ENCODE measurements around the gene APOL3.
A peak's percentile ranks its signal among the peaks of the same experiment; 100 is the strongest.
"Not testable (repeated sequence)": the region's sequence is repeated elsewhere in the genome, so short reads cannot be mapped to it uniquely, and the experiment has no call there.

Gene APOL3

GRCh38 chr22:36204632-36205015 lies 44.1 kb upstream of the APOL3 start:
- no peak overlapping the region for H3K27ac ChIP-seq
- no peaks in the 10 kb centered on the region for H3K36me3 ChIP-seq
- intact Hi-C loops (cut with DNase I; ENCODE audit: low total_unique reads), result loop anchor here (5.0 kb wide), 1 partner anchor 53 kb away; no protein-coding TSS in a partner anchor
- DNase-seq, result no peak
- peaks cover 0 to 2% of the 10 kb centered on the region in 2 donors for H3K27me3 ChIP-seq
- H3K4me1 ChIP-seq, result no peaks in the 10 kb centered on the region
- no peak for TF ChIP-seq CTCF (IDR thresholded peaks at IDR 0.05)
- H3K4me3 ChIP-seq, result no peak overlapping the region
- H3K9me3 ChIP-seq, result no peaks in the 10 kb centered on the region

DNA sequence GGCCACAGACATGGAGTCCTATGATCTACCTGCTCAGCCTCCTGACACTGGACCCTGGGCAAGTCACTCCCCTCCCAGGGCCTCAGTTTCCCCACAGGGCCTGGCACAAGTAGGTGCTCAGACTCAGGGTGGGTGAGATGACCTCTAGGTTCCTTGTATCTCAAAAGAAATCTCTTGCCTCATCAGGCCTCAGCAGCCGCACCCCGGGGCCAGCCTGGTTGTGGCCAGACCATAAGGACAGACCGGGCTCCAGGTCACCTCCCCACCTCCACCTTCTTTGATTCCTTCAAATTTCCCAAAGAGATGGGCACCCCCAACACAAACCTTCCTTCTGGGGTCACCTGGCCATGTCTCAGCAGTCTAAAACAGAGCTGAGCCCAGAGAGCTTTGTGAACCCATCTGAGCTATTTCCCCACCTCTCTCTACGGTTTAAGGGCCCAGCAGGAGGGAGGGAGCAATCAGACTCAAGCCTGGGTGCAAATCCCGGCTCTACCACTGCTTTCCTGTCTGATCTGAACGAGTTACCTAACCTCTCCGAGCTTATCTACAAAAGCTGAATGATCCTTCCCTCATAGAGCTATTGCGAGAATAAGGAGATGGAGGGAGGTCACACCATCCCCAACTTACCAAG lies 43.6 kb upstream of the APOL3 start:
- DNase-seq, result no peak
- Histone ChIP-seq H3K9me3 (no peaks in the 10 kb centered on the region), H3K36me3 (no peaks in the 10 kb centered on the region), H3K4me3 (no peak overlapping the region), H3K27me3 (peaks cover 0 to 4% of the 10 kb centered on the region in 2 donors), H3K4me1 (no peaks in the 10 kb centered on the region), H3K27ac (no peak overlapping the region)
- intact Hi-C loops (cut with DNase I; ENCODE audit: low total_unique reads), result loop anchor here (5.0 kb wide), 1 partner anchor 53 kb away; no protein-coding TSS in a partner anchor
- TF ChIP-seq CTCF (IDR thresholded peaks at IDR 0.05), result no peak

- intact Hi-C loops (cut with DNase I; ENCODE audit: low total_unique reads), result loop anchor here (5.0 kb wide), 1 partner anchor 54 kb away; no protein-coding TSS in a partner anchor
- H3K9me3 ChIP-seq, H3K36me3 ChIP-seq, H3K27me3 ChIP-seq, H3K27ac ChIP-seq, H3K4me3 ChIP-seq, H3K4me1 ChIP-seq: not testable (repeated sequence)
- peak in 1 of 2 donors; percentile 43 for DNase-seq
Measured at GRCh38 chr22:36203441-36203840, 42.9 kb upstream of the APOL3 start.

- H3K27me3 ChIP-seq, H3K4me1 ChIP-seq, H3K4me3 ChIP-seq, H3K9me3 ChIP-seq, H3K27ac ChIP-seq, H3K36me3 ChIP-seq: not testable (repeated sequence)
- intact Hi-C loops (cut with DNase I; ENCODE audit: low total_unique reads), result loop anchor here (5.0 kb wide), 1 partner anchor 54 kb away; no protein-coding TSS in a partner anchor
- peak in 1 of 2 donors; percentile 53 for DNase-seq
Measured at GRCh38 chr22:36202906-36203305, 42.4 kb upstream of the APOL3 start.

GRCh38 chr22:36201630-36202319 lies 41.2 kb upstream of the APOL3 start, which contains the start of gene APOL4:
APOL4 (minus strand) TSS chr22:36201809; CDS start chr22:36201734, 75 bp downstream.
- H3K4me3 ChIP-seq, result peak within 1 kb of the TSS in 1 of 2 donors; percentile 8
- DNase-seq, result peak; percentile 66 to 78
- peaks cover 0 to 4% of the 10 kb centered on the region in 2 donors for H3K27me3 ChIP-seq
- no peaks in the 10 kb centered on the region for H3K36me3 ChIP-seq
- no peak for TF ChIP-seq CTCF (IDR thresholded peaks at IDR 0.05)
- no peak within 1 kb of the TSS for H3K27ac ChIP-seq
- no peaks in the 10 kb centered on the region for H3K9me3 ChIP-seq
- H3K4me1 ChIP-seq, result peaks cover 0 to 2% (median 0%) of the 10 kb centered on the region in 4 donors
- intact Hi-C loops (cut with DNase I; ENCODE audit: low total_unique reads), result loop anchor here (5.0 kb wide), 1 partner anchor 56 kb away; no protein-coding TSS in a partner anchor

DNA sequence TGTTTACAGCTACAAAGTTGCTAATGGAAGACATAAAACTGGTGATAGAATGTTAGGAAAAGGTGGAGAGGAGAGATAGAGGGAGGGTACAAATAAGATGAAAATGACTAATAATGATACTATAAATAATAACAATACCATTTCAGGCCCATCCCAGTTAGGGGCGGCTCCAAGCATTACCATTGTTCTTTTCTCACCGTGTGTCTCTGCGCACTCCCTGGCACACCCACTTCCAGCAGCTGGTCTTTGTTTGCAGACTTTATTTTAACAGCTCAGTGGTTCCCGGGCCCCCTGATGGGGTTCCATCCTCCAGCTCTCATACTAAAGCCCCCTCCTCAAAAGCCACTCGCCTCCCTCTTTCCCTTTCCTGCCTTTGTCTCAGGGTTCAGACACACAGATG lies 40.5 kb upstream of the APOL3 start:
- intact Hi-C loops (cut with DNase I; ENCODE audit: low total_unique reads), result loop anchor here (5.0 kb wide), 1 partner anchor 56 kb away; no protein-coding TSS in a partner anchor
- not testable (repeated sequence) for H3K27ac ChIP-seq, H3K9me3 ChIP-seq, DNase-seq, H3K36me3 ChIP-seq, H3K27me3 ChIP-seq, H3K4me1 ChIP-seq
- H3K4me3 ChIP-seq, result peak overlapping the region in 1 of 2 donors; percentile 8

DNA sequence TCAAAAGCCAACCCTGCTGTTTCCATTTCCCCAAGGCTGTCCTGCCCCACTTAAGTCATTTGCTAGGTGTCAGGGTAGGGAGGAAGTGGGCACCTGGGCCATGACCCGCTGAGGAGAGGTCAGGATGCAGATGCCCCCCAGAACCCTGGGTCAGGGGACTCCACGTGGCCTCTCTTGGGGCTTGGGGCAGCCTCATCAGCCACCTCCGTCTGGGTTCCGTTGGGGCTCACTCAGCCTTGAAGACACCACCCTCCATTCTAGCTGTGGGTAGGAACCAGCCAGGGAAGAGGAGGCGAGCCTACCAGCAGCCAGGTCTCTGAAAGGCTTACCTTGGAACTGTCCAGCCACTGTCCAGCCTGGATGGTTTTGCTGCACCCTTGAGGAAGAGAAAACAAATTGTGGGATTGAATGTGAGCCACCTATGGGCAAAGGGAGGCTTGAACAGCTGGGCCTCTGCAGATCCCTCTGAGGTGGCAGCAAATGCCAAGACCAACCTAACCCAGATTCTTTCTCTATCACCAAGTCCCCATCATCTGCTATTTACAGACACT lies 38.5 kb upstream of the APOL3 start:
- peaks cover 0 to 6% (median 0%) of the 10 kb centered on the region in 4 donors for H3K4me1 ChIP-seq
- DNase-seq, result no peak
- no peak overlapping the region for H3K4me3 ChIP-seq
- H3K27ac ChIP-seq, result no peak overlapping the region
- peaks cover 0 to 4% of the 10 kb centered on the region in 2 donors for H3K27me3 ChIP-seq
- intact Hi-C loops (cut with DNase I; ENCODE audit: low total_unique reads), result no loop called here
- TF ChIP-seq CTCF (IDR thresholded peaks at IDR 0.05), result no peak
- H3K9me3 ChIP-seq, result no peaks in the 10 kb centered on the region
- H3K36me3 ChIP-seq, result no peaks in the 10 kb centered on the region

Data from tibial artery (tissue), 4 donors.